HepG2 (cell line): ENCODE measurements around the gene FSD2. TPM values are rescaled to one million over a fixed set of nuclear protein-coding genes. Genes with fewer than 3 reads are reported as not detected.

ENCODE experiments used
- AHDC1 ChIP-seq: sonication (generic); formaldehyde crosslinking; IDR thresholded peaks from 2 replicates; pipeline ENCODE4 v1.5.1; 2020; ENCODE audit warnings: mild to moderate bottlenecking, missing genetic modification reagents, borderline replicate concordance
- ARID4A ChIP-seq: sonication (generic); formaldehyde crosslinking; IDR thresholded peaks from 2 replicates; pipeline ENCODE4 v1.5.0; 2020; ENCODE audit warnings: mild to moderate bottlenecking, missing genetic modification reagents, borderline replicate concordance
- CREB3 ChIP-seq: sonication (generic); formaldehyde crosslinking; IDR thresholded peaks from 2 replicates; pipeline ENCODE4 v1.5.0; 2020; ENCODE audit warnings: missing genetic modification reagents
- FOXA1 ChIP-seq, 2 experiments: fragments of 450-650 bp in 1 of 2; sonication (generic) in 1 of 2; formaldehyde crosslinking in 1 of 2; IDR thresholded peaks; 2 replicates each; pipeline versions ENCODE4 v1.4.0 to v1.6.1; 2016 to 2020; ENCODE audit warnings: missing genetic modification reagents in 1 of 2
- FOXP1 ChIP-seq, 2 experiments: fragments of 450-650 bp in 1 of 2; IDR thresholded peaks; 2 replicates each; pipeline ENCODE4 v1.6.1; 2017 to 2018; ENCODE audit warnings: antibody characterized with exemption in 1 of 2
- IRF1 ChIP-seq: sonication (generic); formaldehyde crosslinking; IDR thresholded peaks from 2 replicates; pipeline ENCODE4 v1.4.0; 2020; ENCODE audit warnings: low read depth, mild to moderate bottlenecking, missing genetic modification reagents
- KLF13 ChIP-seq: sonication (generic); formaldehyde crosslinking; IDR thresholded peaks from 2 replicates; pipeline ENCODE4 v1.4.0; 2020; ENCODE audit warnings: mild to moderate bottlenecking, missing genetic modification reagents
- POGK ChIP-seq: sonication (generic); formaldehyde crosslinking; conservative IDR thresholded peaks from 2 replicates; pipeline ENCODE4 v1.8.0; 2022; ENCODE audit warnings: mild to moderate bottlenecking, moderate library complexity, missing genetic modification reagents
- RXRB ChIP-seq: IDR thresholded peaks from 2 replicates; pipeline ENCODE4 v1.6.1; 2016; ENCODE audit warnings: borderline replicate concordance, missing genetic modification reagents, missing compliant biosample characterization
- ZNF337 ChIP-seq: sonication (generic); formaldehyde crosslinking; IDR thresholded peaks from 2 replicates; pipeline ENCODE4 v1.5.1; 2020; ENCODE audit warnings: missing genetic modification reagents, low read depth, mild to moderate bottlenecking, borderline replicate concordance
- ZNF367 ChIP-seq: sonication (generic); formaldehyde crosslinking; IDR thresholded peaks from 2 replicates; pipeline ENCODE4 v1.4.0; 2020; ENCODE audit warnings: missing genetic modification reagents, borderline replicate concordance
- ZNF790 ChIP-seq: sonication (generic); formaldehyde crosslinking; IDR thresholded peaks from 2 replicates; pipeline ENCODE4 v1.8.0; 2022; ENCODE audit warnings: missing genetic modification reagents, mild to moderate bottlenecking, borderline replicate concordance
- ZNF878 ChIP-seq: sonication (generic); formaldehyde crosslinking; IDR thresholded peaks from 2 replicates; pipeline ENCODE4 v1.8.1; 2023; ENCODE audit warnings: mild to moderate bottlenecking, missing genetic modification reagents, moderate library complexity
- polyA plus RNA-seq, 8 experiments: library from polyadenylated mRNA; depleted of rRNA in 3 of 8; stranded (reverse) in 7 of 8; unstranded in 1 of 8; fragments of >200 nt; fragmentation: Illumina TruSeq in 4 of 8; extraction: Trizol in 4 of 8; gene quantifications; 2 replicates each; pipeline versions ENCODE4 v1.2.1 to v1.2.3, GENCODE V29; 2011 to 2016; ENCODE audit warnings: low read depth in 4 of 8, missing spikeins in 1 of 8, mixed read lengths in 1 of 8; ENCODE audit not compliant: insufficient read depth in 1 of 8
- total RNA-seq, 5 experiments: library from RNA; depleted of rRNA; stranded (reverse); fragments of >200 nt; fragmentation: Illumina TruSeq; extraction: Trizol; gene quantifications; 2 replicates each; pipeline ENCODE4 v1.2.3, GENCODE V29; 2016; ENCODE audit warnings: low read depth in 1 of 5

The FSD2 gene
- total and polyA plus RNA-seq, 2 of the 13 experiments (the other 11 are each of a cell fraction or from before 2014, with no cell fraction given): not detected

GRCh38 chr15:82763361-82764116 is 42.3 kb downstream of the FSD2 start (continued):
- TF ChIP-seq IRF1 (CRISPR knock-in tag) (no peak), KLF13 (CRISPR knock-in tag) (no peak), FOXA1 (IDR thresholded peaks at IDR 0.05) (no peak), FOXA1 (CRISPR knock-in tag; IDR thresholded peaks at IDR 0.05) (peak; percentile 43; the same call in 1 of the 2 replicates), RXRB (CRISPR knock-in tag) (peak; percentile 38; the same call in 1 of the 2 replicates), FOXP1 (IDR thresholded peaks at IDR 0.05) (no peak), FOXP1 (CRISPR knock-in tag; IDR thresholded peaks at IDR 0.05) (no peak), POGK (CRISPR knock-in tag) (no peak), ARID4A (no peak; the same call in 1 of the 2 replicates), ZNF790 (no peak), ZNF367 (CRISPR knock-in tag) (no peak), AHDC1 (peak; percentile 77; the same call in 1 of the 2 replicates), CREB3 (no peak), ZNF878 (CRISPR knock-in tag) (no peak), ZNF337 (no peak)
